DMS79 (cell line): ENCODE measurements around the gene AP1G2.
A peak's percentile ranks its signal among the peaks of the same experiment; 100 is the strongest.
"Not testable (repeated sequence)": the region's sequence is repeated elsewhere in the genome, so short reads cannot be mapped to it uniquely, and the experiment has no call there.

Experiments used
- DNase-seq: peaks from one replicate; lab custom pipeline; 2025; lab: John Stamatoyannopoulos, UW

Gene AP1G2

GRCh38 chr14:23567186-23568020, at the start of gene AP1G2:
AP1G2 (minus strand) TSS chr14:23567791; CDS start chr14:23567314, 477 bp downstream.
- peak; percentile 85 for DNase-seq

- no peak for DNase-seq
These were observed 48.3 kb upstream of the AP1G2 start for GRCh38 chr14:23615856-23616255.

GRCh38 chr14:23614395-23614828, 46.8 kb upstream of the AP1G2 start:
- DNase-seq, result no peak

- DNase-seq, result no peak
These were observed 45.9 kb upstream of the AP1G2 start for GRCh38 chr14:23613242-23614070.

GRCh38 chr14:23612802-23613201, 45.2 kb upstream of the AP1G2 start:
- DNase-seq, result no peak

- peak; percentile 45 for DNase-seq
These were observed 44.8 kb upstream of the AP1G2 start for GRCh38 chr14:23612354-23612732.

GRCh38 chr14:23610815-23611289, 43.3 kb upstream of the AP1G2 start:
- no peak for DNase-seq

- no peak for DNase-seq
These were observed 42.7 kb upstream of the AP1G2 start for GRCh38 chr14:23610090-23610814.

- DNase-seq, result not testable (repeated sequence)
These were observed 42.0 kb upstream of the AP1G2 start for GRCh38 chr14:23609411-23610089.

GRCh38 chr14:23609001-23609400, 41.4 kb upstream of the AP1G2 start:
- DNase-seq, result no peak

- DNase-seq, result no peak
These were observed 40.9 kb upstream of the AP1G2 start for GRCh38 chr14:23608454-23608853.

GRCh38 chr14:23605931-23606585, 38.5 kb upstream of the AP1G2 start:
- DNase-seq, result no peak

GRCh38 chr14:23604675-23605170, 37.1 kb upstream of the AP1G2 start:
- no peak for DNase-seq

GRCh38 chr14:23604148-23604547, 36.6 kb upstream of the AP1G2 start:
- no peak for DNase-seq

GRCh38 chr14:23603103-23603502, 35.5 kb upstream of the AP1G2 start:
- no peak for DNase-seq

GRCh38 chr14:23602181-23603095, 34.8 kb upstream of the AP1G2 start:
- DNase-seq, result no peak

- DNase-seq, result no peak
These were observed 34.2 kb upstream of the AP1G2 start for GRCh38 chr14:23601845-23602180.

- DNase-seq, result no peak
These were observed 33.8 kb upstream of the AP1G2 start for GRCh38 chr14:23601424-23601823.

- no peak for DNase-seq
These were observed 33.2 kb upstream of the AP1G2 start for GRCh38 chr14:23600806-23601205.

GRCh38 chr14:23600322-23600707, 32.7 kb upstream of the AP1G2 start:
- DNase-seq, result no peak
